ENCODE results near the gene TTLL12.

DNA sequence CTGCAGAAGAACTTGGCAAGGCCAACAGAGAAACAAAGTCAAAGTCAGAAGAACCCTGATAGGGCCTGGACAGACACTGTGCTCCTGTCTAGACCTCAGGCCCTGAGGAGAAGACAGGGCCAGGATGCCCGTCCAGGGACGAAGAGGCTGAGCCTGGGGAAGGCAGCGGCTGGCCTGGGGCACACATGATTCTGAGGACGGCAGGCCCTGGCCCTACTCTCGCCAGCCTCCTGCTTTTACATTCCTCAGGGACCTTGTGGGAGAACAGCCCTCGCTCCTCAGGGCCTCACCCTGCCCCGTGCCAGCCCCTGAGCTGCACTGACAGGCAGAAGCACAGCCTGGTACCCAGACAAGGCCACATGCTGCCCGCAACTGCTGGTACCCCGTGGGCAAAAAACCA lies 43.6 kb upstream of the TTLL12 start:
- no peak for TF ChIP-seq POLR2A (IDR thresholded peaks at IDR 0.05; ENCODE audit: low read depth, low read length)
- TF ChIP-seq POLR2AphosphoS5 (IDR thresholded peaks at IDR 0.05; ENCODE audit: low read depth, low read length): no peak
- TF ChIP-seq SPI1 (IDR thresholded peaks at IDR 0.05; ENCODE audit: low read depth, low read length): no peak
- no peak for TF ChIP-seq TAF1 (IDR thresholded peaks at IDR 0.05; ENCODE audit: low read depth, low read length)
- no peak for TF ChIP-seq POU2F2 (IDR thresholded peaks at IDR 0.05; ENCODE audit: low read depth, low read length)
- TF ChIP-seq PAX5 (IDR thresholded peaks at IDR 0.05; ENCODE audit: insufficient read depth, low read length, severe bottlenecking): no peak

Data from GM12891 (cell line).